GOT3 (cell line): Measurements from ENCODE around the gene SLC2A4RG.

Experiments used
- DNase-seq: peaks from one replicate; lab custom pipeline; 2025; ENCODE audit warnings: mixed read lengths; lab: John Stamatoyannopoulos, UW

Gene SLC2A4RG

DNA sequence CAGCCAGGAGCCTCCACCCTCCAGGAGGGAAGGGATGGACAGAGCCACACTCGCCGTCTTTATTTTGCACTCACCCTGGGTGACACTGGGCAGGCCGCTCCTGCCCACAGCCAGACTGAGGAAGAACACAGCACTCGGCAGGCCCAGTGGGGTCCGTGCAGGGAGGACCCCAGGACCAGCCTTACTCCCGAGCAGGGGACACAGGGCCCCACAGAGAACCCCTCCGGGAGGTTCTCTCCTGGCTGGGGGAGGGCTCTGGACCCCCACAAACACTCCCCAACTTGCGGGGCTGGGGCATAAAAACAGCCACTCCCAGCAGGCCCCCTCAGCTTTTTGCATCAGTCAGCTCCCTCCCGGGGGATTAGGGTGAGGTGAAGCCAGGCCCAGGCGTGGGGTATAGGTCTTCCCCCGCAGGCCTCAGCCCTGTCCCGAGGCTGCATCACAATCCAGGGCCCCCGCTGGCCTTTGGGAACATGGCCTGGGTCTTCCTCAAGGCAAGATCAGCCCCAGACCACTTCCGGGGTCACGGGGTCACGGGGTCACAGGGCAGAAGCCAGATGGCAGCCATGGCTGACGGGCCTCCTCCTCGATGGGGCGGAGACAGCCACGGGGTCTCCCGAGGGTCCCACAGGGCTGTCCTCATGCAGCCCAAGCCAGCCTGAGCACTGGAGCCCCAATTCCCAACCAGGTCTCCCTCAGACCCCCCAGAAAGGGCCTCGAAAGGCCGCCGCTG, 39.9 kb upstream of the SLC2A4RG start:
- no peak for DNase-seq

DNA sequence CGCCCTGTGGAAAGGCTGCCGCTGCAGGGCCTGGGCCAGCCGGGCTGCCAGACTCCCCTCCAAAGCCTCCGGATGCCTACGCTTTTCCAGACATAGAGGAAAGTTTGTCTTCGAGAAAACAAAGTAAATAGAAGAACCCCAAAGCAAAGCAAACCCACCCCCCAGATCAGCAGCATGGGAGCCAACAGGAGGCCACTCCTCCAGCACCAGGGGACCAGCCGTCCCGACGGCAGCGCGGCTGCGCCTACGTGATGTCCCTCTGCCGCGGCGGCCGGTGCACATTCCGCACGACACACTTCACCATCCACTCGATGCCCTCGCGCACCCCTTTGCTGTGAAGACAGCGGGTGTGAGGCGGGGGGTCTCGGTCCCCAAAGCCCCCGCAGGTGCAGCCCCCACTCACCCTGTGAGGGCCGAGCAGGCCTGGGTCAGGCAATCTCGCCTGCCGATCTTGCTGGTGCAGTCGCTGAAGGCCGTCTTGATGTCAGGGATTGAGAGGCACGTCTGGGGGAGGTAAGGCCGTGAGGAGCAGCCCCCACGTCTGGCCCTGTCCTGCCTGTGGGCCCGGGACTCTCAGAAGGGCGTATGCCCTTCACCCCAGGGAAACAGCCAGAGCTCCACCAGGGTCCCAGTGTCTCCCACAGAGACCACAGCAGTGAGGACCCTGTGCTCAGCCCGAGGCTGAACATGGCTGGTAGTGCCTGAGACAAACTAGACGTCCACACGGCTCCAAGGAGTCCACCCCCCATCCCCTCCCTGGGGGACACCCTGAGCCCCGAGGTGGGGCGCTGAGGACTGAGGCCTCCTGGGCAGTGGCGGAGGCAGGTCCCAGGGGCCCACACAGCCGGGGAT, 39.2 kb upstream of the SLC2A4RG start:
- DNase-seq: no peak

DNA sequence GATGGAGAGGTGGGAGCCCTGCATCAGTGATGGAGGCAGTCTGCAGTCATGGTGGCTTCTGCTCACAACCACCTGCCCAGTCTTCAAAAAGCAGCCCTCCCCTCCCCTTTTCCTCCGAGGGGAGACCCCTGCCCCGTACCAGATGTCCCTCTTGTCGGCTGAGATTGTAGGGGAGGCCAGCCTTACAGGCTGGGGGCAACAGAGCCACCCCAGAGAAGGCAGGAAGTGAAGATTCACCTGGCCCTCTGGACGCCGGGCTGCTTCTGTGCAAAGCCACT, 38.6 kb upstream of the SLC2A4RG start:
- no peak for DNase-seq

DNA sequence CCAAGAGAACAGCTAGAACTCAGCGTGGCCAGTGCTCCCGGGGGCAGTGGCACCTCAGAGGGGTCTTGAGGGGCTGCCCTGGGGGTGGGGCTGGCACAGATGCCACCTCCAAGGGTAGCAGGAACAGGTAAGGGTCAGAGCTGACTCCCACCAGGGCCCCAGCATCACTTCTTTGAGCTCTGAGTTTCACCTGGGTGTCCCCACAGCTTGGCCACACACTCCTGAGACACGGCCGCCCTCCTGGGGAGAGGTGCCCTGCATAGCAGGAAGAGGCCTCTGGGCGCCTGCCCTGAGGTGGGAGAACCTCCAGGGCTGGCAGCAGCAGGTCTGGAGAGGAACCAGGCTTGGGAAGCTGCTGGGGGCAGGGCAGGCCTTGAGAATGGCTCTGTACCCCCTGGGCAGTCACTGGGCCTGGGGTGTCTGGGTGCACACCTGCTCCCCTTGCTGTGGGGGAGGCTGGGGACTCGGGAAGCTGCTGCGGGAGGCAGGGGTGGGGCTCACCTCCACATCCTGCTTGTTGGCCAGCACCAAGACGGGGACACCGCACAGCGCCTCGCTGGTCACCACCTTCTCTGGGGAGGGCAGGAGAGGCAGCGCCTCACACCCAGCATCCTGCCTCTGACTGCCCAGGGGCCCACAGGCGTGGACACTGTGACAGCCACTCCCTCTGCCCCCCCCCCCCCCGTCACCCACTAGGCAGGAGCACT, 38.1 kb upstream of the SLC2A4RG start:
- no peak for DNase-seq

DNA sequence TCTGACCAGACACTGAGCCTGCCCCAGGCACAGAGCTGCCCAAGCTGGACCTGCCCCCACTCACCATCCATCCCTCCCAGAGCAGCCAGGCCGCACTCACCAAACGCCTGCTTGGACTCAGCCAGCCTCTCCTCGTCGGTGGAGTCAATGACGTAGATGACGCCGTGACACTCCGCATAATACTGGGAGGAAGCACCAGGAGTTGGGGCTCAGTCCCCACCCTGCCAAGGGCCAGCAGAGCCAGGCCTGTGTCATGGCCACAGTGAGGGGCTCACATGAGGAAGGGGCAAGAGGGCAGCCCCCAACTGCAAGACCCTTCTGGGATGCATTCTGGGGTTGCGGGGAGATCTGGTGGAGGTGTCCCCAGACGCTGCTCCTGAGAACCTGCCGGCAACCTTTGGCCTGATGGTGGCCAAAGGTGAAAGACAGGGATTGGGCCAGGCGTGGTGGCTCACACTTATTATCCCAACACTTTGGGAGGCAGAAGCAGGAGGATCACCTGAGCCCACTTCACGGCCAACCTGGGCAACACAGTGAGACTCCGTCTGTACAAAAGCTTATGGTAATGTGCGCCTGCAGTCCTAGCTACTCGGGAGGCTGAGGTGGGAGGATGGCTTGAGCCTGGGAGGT, 37.4 kb upstream of the SLC2A4RG start:
- DNase-seq: no peak

DNA sequence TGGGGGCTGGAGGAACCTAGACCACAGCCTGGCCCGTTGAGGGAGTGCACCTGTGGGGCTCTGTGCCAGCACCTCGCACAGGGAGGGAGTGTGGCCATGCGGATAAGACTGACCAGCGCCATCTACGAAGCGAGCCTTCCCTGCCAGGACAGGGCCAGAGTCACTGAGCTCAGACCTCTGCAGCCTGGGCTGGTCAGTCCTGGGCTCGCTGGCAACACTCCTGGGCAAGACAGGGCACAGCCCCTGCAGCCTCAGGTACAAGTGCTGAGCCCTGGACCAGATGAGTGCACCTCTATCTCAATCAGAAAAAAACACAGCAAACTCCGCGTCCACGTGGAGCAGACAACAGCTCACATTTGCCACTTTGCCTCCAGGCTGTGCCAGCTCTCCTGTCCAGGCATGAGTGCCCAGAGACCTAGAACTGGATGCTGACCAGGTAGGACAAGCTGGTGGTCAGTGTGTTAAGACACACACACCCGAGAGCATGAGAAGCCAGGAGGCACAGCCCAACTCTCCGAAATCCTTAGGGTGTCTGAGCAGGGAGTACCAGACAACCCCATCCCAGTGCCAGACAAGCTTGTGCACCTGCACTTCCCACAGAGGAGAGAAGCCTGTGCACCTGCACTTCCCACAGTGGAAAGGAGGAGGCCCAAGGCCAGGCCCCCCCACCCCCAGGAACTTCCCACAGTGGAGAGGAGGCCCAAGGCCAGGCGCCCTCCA, 36.7 kb upstream of the SLC2A4RG start:
- no peak for DNase-seq

DNA sequence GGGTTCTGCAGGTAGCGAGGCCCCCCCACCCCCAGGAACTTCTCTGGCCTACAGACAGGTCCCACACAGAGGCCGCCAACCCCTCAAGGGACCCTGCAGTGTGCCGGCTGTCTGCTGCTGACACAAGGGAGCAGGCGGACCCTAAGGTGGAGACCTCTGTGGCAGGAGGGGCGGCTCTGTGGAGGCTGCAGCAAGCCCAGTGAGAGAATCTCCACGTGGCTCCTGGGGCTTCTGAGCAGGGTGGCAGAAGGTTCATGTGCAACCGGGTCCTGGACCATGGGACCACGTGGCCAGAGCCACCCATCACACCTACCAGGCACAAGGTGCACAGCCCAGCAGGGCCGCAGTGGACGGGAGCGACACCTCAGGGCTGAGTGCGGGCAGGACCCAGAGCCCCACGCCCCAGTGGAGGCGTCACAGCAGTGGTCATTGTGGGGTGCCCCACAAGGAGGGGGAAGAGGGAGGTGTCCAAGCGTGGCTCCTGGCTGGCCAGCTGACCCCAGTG, 36.1 kb upstream of the SLC2A4RG start:
- DNase-seq: no peak

DNA sequence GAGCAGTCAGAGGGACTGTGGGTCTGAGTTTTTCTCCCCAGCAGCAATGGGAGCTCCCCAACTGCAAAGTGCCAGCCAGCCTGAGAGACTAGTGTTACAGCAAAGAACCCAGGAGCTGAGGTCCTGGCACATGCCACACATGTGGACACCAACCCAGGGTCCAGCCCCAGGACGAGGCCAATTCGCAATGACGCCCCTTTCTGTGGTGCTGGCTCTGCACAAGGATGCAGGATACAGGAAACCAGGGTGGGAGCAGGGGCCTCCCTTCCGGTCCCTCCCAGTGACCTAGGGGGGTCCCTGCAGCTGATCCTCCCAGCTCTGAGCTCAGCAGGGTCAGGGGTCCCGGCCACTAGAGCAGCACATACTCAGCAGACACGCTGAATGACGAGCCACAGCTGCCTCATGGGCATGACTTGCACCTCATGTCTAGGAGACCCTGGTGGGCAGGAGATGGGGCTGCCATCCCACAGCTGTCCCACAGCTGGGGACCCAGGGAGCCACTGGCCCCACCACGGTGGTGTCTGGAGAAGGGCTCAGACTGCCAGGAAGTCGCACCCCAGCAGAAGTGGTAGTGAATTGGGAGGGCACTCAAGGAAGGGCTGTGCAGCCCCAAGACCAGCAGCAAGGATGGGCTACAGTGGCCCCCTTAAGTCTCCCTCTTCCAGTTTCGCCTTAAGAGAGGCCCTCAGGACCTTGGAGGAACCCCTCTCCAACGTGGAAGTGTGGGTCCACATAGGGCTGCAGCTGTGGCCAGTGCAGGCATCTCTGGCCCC, 35.4 kb upstream of the SLC2A4RG start:
- DNase-seq: no peak

DNA sequence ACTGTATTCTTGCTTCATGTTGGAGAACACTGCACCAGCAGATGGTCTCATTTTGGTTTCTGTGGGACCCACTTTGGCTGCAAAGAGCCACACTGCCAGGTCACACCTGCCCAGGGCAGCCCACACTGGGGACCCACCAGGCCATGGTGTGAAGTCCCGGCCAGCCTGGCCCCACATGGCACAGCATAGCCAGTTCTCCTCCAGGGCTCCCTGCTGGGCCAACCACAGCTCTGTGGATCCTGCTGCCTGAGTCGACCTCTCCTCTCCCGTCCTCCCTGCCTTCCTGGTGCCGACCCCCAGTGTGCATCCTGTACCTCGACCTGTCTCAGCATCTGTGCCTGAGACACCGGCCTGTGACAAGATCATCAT, 34.8 kb upstream of the SLC2A4RG start:
- DNase-seq: no peak

DNA sequence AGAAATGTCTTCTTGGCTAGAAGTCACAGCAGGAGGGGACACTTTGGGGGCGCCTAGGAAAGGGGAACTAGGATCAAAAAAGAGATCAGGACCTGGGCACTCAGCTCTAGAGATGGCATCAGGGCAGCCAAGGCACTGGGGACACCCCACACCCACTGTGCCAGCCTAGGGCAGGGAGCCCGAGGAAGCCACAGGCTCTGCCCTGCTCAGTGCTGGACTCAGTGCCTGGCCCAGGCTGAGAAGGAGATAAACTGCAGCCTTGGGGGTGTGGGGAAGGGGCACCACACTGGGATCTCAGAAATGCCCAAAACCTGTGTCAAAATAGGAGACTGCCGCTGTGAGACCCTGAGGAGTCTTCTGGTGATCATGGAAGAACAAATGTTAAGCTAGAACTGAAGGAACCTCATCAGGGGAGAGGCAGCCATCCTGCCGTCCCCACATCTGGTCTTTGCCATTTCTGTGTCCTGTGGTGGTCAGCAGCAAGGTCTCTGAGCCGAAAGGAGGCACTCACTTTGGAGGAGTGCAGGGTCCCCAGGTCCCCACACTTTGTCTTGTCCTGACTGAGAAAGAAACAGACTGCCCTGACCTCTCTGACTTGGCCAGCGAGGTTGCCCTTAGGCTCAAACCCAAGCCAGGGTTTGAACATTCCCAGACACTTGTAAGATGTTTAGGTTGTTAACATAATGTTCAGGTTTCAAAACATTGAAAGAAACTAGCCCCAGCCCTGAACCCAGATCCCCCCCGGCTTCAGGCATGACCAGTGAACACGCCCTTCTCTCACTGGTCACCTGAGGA, 34.1 kb upstream of the SLC2A4RG start:
- no peak for DNase-seq

DNA sequence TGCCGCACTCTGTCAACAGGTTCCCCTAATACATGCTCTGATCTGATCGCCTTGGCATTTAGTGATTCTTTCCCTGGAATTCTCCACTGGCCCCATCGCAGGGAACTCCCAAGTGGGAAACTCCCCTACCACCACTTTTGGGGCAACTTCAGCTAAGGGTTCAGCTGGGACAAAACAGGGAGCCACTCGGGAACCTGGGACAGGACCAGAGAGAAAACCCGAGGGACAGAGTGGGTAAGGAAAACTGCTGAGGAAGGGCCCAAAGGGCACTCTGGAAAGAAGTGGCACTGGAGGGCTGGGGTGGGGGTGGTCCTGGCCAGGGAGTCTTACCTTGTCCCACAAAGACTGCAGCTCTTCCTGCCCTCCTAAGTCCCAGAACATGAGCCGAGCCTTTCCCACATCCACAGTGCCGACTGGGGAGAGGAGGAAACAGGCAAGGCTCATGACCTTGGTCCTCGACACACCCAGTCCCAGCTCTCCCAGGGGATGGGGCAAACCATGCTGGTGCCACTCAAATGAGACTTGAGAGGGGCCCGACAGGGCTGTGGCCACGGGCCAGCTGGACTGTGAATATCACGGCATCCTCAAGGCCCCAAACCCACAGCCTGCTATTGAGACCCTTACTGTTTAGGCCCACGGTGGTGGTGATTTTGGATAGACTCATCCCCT, 33.4 kb upstream of the SLC2A4RG start:
- no peak for DNase-seq

DNA sequence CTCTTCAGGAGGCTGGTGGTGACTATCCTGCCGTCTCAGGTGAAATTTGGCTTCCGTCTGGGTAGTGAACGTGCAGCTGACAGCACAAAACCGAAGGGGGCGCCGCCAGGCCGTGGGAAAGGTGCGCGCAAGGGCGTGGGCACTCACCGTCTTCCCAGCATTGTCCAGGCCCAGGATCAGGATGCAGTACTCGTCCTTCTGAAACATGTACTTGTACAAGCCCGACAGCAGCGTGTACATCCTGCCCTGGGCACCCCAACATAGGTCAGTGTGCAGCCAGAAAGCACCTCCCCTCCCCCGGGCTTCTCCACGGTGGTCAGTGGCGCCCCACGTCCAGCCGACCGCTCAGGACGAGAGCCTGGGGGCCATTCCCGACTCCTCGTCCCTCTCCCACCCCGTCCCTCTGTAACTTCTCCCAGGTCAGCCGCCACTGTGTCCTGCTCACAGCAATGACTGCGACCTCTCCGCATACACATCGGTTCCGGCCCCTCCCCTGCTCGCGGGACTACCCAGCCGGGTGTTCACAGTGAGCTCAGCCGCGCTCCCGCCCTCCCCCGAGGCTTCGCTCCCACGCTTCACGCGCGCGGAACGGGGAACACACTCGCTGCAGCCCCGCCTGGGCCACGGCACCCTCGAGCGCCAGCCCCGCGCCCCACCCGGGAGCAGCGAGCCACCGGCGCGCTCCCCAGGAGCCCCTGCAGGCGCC, 32.6 kb upstream of the SLC2A4RG start:
- no peak for DNase-seq

DNA sequence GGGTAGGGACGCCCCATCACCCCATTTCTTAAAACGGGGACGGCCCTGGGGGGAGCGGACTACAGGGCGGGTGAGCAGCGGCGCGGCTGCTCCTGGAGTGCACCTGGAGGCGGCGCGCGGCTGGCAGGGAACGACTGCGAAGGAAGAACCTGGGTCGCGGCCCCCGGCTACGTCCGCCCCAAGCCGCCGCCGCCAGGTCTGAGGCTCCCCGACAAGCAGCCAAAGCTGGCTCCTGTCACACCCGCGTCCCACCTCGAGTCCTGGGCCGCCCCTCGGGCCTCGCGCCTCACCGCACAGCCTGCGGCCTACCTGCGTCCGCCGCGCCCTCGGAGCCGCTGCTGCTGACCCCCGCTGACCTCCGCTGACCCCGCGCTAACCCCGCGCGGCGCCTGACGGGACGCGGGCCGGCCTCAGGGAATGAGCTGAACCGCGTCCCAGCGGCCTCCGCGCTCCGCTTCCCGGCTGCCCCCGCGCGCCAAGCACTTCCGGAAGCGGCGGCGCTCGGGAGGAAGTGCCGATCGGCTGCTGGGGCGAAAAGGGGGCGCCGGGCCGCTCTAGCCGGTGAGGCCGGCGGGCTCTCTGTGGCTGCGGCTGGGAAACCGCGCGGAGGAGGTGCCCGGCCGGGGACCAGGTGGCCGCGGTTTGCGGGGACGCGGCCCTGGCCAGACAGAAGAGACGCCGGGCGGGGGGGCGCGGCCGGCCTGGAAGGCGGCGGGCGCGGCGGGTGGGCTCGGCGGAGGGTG, 31.8 kb upstream of the SLC2A4RG start, which contains the start of the genes ARFRP1 and ZGPAT:
TSS of gene ARFRP1 (minus strand) at position 419 of the 743 bp plus-strand sequence. CDS start 885 bp downstream, outside the sequence.
TSS of gene ZGPAT (plus strand) at position 482 of the 743 bp plus-strand sequence. CDS start 542 bp downstream, outside the sequence.
- peak; percentile 62 for DNase-seq

DNA sequence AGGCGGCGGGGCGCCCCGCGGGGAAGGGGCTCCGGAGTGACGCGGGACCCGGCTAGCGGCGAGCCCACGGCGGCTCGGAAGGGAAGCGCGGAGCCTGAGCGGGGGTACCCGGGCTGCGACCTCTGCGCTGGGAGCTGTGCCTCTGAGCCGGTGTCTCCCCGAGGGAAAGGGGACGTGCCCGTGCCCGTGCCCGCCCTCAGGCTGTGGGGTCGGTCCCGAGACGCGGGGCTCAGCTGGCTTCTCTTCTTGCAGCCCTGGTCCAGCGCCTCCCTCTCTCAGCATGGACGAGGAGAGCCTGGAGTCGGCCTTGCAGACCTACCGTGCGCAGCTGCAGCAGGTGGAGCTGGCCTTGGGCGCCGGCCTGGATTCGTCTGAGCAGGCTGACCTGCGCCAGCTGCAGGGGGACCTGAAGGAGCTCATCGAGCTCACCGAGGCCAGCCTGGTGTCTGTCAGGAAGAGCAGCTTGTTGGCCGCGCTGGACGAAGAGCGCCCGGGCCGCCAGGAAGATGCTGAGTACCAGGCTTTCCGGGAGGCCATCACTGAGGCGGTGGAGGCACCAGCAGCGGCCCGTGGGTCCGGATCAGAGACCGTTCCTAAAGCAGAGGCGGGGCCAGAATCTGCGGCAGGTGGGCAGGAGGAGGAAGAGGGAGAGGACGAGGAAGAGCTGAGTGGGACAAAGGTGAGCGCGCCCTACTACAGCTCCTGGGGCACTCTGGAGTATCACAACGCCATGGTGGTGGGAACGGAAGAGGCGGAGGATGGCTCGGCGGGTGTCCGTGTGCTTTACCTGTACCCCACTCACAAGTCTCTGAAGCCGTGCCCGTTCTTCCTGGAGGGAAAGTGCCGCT, 31.1 kb upstream of the SLC2A4RG start:
- no peak for DNase-seq

DNA sequence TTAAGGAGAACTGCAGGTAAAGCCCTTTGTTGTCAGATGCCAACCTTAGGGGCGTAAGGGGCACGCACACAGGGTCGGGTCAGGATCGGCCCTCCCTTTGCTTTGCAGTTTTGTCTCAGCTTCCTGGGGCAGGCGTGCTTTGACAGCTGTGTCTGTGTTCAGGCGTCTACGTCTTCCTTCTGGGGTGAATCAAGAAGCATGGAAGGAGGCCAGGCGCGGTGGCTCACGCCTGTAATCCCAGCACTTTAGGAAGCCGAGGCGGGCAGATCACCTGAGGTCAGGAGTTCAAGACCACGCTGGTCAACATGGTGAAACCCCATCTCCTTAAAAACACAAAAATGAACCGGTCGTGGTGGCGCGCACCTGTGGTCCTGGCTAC, 30.4 kb upstream of the SLC2A4RG start:
- no peak for DNase-seq

DNA sequence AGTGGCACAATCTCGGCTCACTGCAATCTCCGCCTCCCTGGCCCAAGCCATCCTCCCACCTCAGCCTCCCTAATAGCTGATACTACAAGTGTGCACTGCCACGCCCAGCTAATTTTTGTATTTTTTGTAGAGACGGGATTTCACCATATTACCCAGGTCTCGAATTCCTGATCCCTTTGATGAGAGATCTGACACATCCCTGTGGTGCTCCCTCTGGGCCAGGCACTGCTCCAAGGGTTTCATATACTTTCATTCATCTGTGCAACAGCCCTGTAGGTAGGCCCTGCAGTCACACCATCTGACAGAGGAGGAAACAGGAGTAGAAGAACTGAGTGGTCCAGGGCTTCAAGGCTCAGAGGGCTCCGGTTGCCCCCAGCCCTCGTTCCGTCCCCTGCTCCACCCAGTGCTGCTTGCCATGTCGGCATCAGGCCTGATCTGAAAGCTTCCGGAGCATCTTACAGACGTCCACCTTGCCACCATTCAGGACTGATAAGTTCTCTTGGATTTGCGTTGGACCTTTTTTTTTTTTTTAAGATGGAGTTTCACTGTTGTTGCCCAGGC, 28.4 kb upstream of the SLC2A4RG start:
- DNase-seq: no peak

DNA sequence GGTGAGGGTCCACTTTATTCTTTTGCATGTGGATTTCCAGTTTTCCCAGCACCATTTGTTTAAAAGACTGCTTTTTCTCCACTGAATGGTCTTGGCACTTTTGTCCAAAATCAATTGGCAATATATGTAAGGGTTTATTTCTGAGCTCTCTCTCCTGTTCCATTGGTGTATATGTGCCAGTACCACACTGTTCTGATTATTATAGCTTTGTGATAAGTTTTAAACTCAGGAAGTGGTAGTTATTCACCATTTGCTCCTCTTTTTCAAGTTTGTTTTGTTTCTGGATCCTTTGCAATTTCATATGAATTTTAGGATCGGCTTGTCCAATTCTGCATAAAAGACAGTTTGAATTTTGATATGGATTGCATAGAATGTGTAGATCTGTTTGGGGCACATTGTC, 27.4 kb upstream of the SLC2A4RG start:
- no peak for DNase-seq
